Trophoblast cell (in vitro differentiated cells and primary cell): ENCODE data around the gene RPTOR.

ENCODE experiments used
- DNase-seq, 2 donors: peaks; one replicate each; pipeline ENCODE4 v3.0.0-alpha.2; 2016
- H2AFZ ChIP-seq: 2 replicates; pipeline ENCODE4 v1.6.1; 2013; ENCODE audit warnings: low read length, moderate library complexity, mild to moderate bottlenecking; ENCODE audit not compliant: insufficient read depth, poor library complexity
- H2AK5ac ChIP-seq: 2 replicates; pipeline ENCODE4 v1.6.1; 2013; ENCODE audit warnings: mild to moderate bottlenecking, low read length
- H2BK120ac ChIP-seq: 2 replicates; pipeline ENCODE4 v1.6.1; 2013; ENCODE audit warnings: low read length, mild to moderate bottlenecking, moderate library complexity; ENCODE audit not compliant: insufficient read depth, poor library complexity
- H2BK12ac ChIP-seq: 2 replicates; pipeline ENCODE4 v1.6.1; 2013; ENCODE audit warnings: mild to moderate bottlenecking, low read length, moderate library complexity
- H2BK5ac ChIP-seq: 2 replicates; pipeline ENCODE4 v1.6.1; 2013; ENCODE audit warnings: low read length, low read depth, moderate library complexity, mild to moderate bottlenecking; ENCODE audit not compliant: poor library complexity
- H3K14ac ChIP-seq: 2 replicates; pipeline ENCODE4 v1.6.1; 2013; ENCODE audit warnings: mild to moderate bottlenecking, low read length
- H3K18ac ChIP-seq: 2 replicates; pipeline ENCODE4 v1.6.1; 2013; ENCODE audit warnings: mild to moderate bottlenecking, low read length
- H3K23ac ChIP-seq: 2 replicates; pipeline ENCODE4 v1.6.1; 2013; ENCODE audit warnings: low read length
- H3K27ac ChIP-seq: 2 replicates; pipeline ENCODE4 v1.5.1; 2013; ENCODE audit warnings: low read depth, mild to moderate bottlenecking, inconsistent platforms, low read length, moderate library complexity
- H3K27me3 ChIP-seq: 2 replicates; pipeline ENCODE4 v1.6.1; 2013; ENCODE audit warnings: inconsistent platforms, mild to moderate bottlenecking, low read length, moderate library complexity; ENCODE audit not compliant: insufficient read depth
- H3K36me3 ChIP-seq, 2 experiments: 1 replicate in 1 of 2; 2 replicates in 1 of 2; pipeline ENCODE4 v1.6.1; 2013; ENCODE audit warnings: low read length in 2 of 2, mild to moderate bottlenecking in 2 of 2, moderate library complexity in 1 of 2; ENCODE audit not compliant: insufficient read depth in 2 of 2, control insufficient read depth in 1 of 2
- H3K4ac ChIP-seq: 2 replicates; pipeline ENCODE4 v1.6.1; 2013; ENCODE audit warnings: low read depth, mild to moderate bottlenecking, low read length, moderate library complexity
- H3K4me1 ChIP-seq, 2 experiments: 1 replicate in 1 of 2; 2 replicates in 1 of 2; pipeline ENCODE4 v1.6.1; 2013; ENCODE audit warnings: low read length in 2 of 2, mild to moderate bottlenecking in 2 of 2, moderate library complexity in 1 of 2; ENCODE audit not compliant: insufficient read depth in 2 of 2, control insufficient read depth in 1 of 2
- H3K4me2 ChIP-seq: 2 replicates; pipeline ENCODE4 v1.6.1; 2013; ENCODE audit warnings: inconsistent platforms, mild to moderate bottlenecking, low read length, moderate library complexity
- H3K4me3 ChIP-seq: 2 replicates; pipeline ENCODE4 v1.5.1; 2013; ENCODE audit warnings: mild to moderate bottlenecking, low read depth, low read length, inconsistent platforms
- H3K79me1 ChIP-seq: one replicate; pipeline ENCODE4 v1.6.1; 2013; ENCODE audit warnings: low read length
- H3K79me2 ChIP-seq: 2 replicates; pipeline ENCODE4 v1.6.1; 2013; ENCODE audit warnings: low read length, mild to moderate bottlenecking; ENCODE audit not compliant: control insufficient read depth, insufficient read depth, poor library complexity
- H3K9ac ChIP-seq: 2 replicates; pipeline ENCODE4 v1.6.1; 2013; ENCODE audit warnings: mild to moderate bottlenecking, low read length
- H3K9me3 ChIP-seq: 2 replicates; pipeline ENCODE4 v1.6.1; 2013; ENCODE audit warnings: low read depth, mild to moderate bottlenecking, control low read depth, inconsistent platforms, low read length; ENCODE audit not compliant: insufficient read depth
- H4K12ac ChIP-seq: 2 replicates; pipeline ENCODE4 v1.6.1; 2013; ENCODE audit warnings: low read depth, mild to moderate bottlenecking, low read length, moderate library complexity
- H4K8ac ChIP-seq: 2 replicates; pipeline ENCODE4 v1.6.1; 2013; ENCODE audit warnings: low read depth, mild to moderate bottlenecking, low read length, moderate library complexity
- H4K91ac ChIP-seq: one replicate; pipeline ENCODE4 v1.6.1; 2013; ENCODE audit warnings: low read depth, mild to moderate bottlenecking, low read length, moderate library complexity
- WGBS: extraction: QIAGEN DNeasy Blood & Tissue Kit; methylation state at CpG from one replicate; pipeline ENCODE4 v1.1.7; 2013; ENCODE audit warnings: missing lambda C conversion rate; ENCODE audit not compliant: insufficient read length, insufficient coverage; ENCODE audit errors: extremely low coverage; 5-methylcytosine and 5-hydroxymethylcytosine counted together

The RPTOR gene

DNA sequence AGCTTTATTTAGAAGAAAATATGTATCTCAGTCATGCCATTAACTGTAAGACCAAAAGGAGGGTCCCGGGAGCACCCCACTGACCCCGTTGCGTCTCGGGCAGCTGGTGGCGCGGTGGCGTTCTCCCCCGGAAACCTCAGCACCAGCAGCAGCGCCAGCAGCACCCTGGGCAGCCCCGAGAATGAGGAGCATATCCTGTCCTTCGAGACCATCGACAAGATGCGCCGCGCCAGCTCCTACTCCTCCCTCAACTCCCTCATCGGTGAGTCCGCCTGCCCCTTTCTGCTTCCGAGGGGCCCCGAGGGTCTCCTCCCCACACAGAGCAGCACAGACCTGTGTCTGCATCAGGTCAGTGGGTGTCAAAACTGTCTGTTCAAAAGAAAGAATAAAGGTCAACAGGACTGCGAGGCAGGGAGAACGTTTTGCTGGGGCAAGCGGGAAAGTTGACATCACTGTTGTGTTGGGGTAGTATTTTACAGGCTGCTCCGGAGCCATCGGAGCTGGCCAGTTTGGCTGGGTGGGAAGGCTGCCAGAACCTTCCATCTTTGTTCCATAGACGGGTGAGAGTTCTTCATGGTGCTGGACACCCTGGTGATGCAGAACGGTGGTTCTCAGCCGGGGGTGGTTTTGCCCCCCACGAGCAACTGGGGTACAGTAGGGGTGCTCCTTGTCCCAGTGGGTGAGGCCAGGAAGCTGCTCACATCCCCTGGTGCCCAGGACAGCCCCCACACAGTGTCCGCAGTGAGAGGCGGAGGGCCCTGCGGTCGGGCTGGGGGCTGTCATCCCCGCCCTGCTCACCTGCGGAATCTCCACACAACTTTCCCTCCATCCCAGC is 349.2 kb downstream of the RPTOR start:
- Histone ChIP-seq H4K91ac (no peak overlapping the region), H3K4me2 (no peak overlapping the region), H3K4me1 (peaks cover 11 to 18% of the 10 kb centered on the region in 2 experiments), H3K4me3 (no peak overlapping the region), H3K27ac (no peak overlapping the region), H4K8ac (no peak overlapping the region), H3K23ac (no peak overlapping the region), H2AFZ (no peak overlapping the region), H3K9ac (no peak overlapping the region), H3K4ac (no peak overlapping the region), H2BK12ac (no peak overlapping the region), H3K9me3 (peaks cover 2% of the 10 kb centered on the region), H4K12ac (no peak overlapping the region), H3K36me3 (peaks cover 24 to 25% of the 10 kb centered on the region in 2 experiments), H2BK120ac (no peak overlapping the region), H3K79me1 (no peaks in the 10 kb centered on the region), H2AK5ac (no peak overlapping the region), H2BK5ac (no peak overlapping the region), H3K14ac (no peak overlapping the region), H3K27me3 (no peaks in the 10 kb centered on the region), H3K79me2 (no peaks in the 10 kb centered on the region), H3K18ac (no peak overlapping the region)
- whole genome bisulfite sequencing: no CpG with 5 or more reads among the region's 34 CpGs
- DNase-seq: no peak

DNA sequence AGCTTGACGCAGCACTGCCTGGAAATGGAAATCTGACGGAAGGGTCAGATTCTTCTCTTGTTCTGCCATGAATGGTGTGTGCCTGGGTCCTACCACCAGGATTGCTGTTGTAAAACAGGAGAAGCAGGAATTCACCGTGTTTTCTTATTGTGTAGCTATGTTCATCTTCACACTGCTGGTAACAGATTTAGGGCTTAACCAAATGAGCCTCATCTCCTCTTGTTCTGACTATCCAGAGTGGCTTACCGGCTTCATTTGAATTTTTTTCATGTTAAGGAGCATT is 349.7 kb downstream of the RPTOR start:
- Histone ChIP-seq H3K79me1 (no peaks in the 10 kb centered on the region), H3K79me2 (no peaks in the 10 kb centered on the region), H2BK120ac (no peak overlapping the region), H4K8ac (no peak overlapping the region), H3K27ac (no peak overlapping the region), H4K12ac (no peak overlapping the region), H3K4me2 (no peak overlapping the region), H3K9ac (no peak overlapping the region), H3K23ac (no peak overlapping the region), H3K14ac (no peak overlapping the region), H2AK5ac (no peak overlapping the region), H3K9me3 (peaks cover 2% of the 10 kb centered on the region), H3K27me3 (no peaks in the 10 kb centered on the region), H3K4me1 (peaks cover 11 to 18% of the 10 kb centered on the region in 2 experiments), H3K4ac (no peak overlapping the region), H3K4me3 (no peak overlapping the region), H2BK5ac (no peak overlapping the region), H3K18ac (no peak overlapping the region), H3K36me3 (peaks cover 22 to 25% of the 10 kb centered on the region in 2 experiments), H2BK12ac (no peak overlapping the region), H4K91ac (no peak overlapping the region), H2AFZ (no peak overlapping the region)
- WGBS: no CpG with 5 or more reads among the region's 4 CpGs
- DNase-seq: peak in 1 of 2 donors; percentile 31

DNA sequence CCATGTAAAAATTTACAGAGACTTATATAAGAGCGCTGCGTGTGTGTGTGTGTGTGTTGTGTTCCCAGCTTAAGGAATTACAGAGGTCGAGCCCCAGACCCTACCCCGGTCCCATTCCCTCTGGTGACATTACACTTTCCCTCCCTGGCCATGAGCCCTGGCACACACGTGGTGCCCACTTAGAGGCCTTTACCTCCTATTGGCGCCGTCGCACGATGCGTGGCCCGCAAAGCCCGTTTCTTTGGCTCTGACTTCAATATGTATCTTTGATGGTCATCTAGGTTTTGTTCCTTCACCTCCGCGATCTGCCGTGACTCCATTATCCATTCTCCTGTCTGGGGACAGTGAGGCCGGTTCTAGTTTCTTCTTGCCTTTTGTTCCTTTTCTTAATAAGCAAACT is 350.1 kb downstream of the RPTOR start:
- no peak overlapping the region for H2BK12ac ChIP-seq
- peaks cover 11 to 18% of the 10 kb centered on the region in 2 experiments for H3K4me1 ChIP-seq
- no peak overlapping the region for H2BK5ac ChIP-seq
- peaks cover 23 to 25% of the 10 kb centered on the region in 2 experiments for H3K36me3 ChIP-seq
- no peak overlapping the region for H2AFZ ChIP-seq
- no CpG with 5 or more reads among the region's 16 CpGs for WGBS
- no peak overlapping the region for H3K23ac ChIP-seq
- no peak overlapping the region for H3K4me3 ChIP-seq
- DNase-seq: no peak
- H3K4ac ChIP-seq: no peak overlapping the region
- H3K27ac ChIP-seq: no peak overlapping the region
- no peak overlapping the region for H4K12ac ChIP-seq
- H3K9ac ChIP-seq: no peak overlapping the region
- H3K79me1 ChIP-seq: no peaks in the 10 kb centered on the region
- no peak overlapping the region for H2AK5ac ChIP-seq
- H3K14ac ChIP-seq: no peak overlapping the region
- no peaks in the 10 kb centered on the region for H3K79me2 ChIP-seq
- H3K4me2 ChIP-seq: no peak overlapping the region
- H4K91ac ChIP-seq: no peak overlapping the region
- no peak overlapping the region for H2BK120ac ChIP-seq
- no peak overlapping the region for H4K8ac ChIP-seq
- peaks cover 2% of the 10 kb centered on the region for H3K9me3 ChIP-seq
- no peaks in the 10 kb centered on the region for H3K27me3 ChIP-seq
- no peak overlapping the region for H3K18ac ChIP-seq

DNA sequence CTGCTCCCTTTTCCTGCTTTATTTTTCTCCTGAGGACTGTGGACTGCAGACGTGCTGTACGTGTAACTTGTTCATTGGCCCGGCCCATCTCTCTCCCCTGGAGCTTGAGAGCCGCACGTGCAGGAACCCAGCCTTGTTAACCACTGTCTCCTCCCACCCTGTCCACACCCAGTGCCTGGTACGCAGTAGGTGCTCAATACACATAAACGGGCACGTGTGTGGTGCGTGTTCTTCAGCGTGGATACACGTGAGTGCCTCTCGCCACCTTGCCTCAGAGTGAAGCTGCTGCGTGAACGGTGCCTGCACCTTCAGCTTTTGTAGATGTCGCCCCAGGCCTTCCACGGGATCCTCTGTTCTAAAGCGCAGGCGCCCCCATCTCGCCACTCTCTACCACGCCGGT is 350.7 kb downstream of the RPTOR start:
- H2BK5ac ChIP-seq: no peak overlapping the region
- DNase-seq: no peak
- no peak overlapping the region for H2BK120ac ChIP-seq
- no peak overlapping the region for H3K4me2 ChIP-seq
- no peak overlapping the region for H3K27ac ChIP-seq
- H3K14ac ChIP-seq: no peak overlapping the region
- H3K18ac ChIP-seq: no peak overlapping the region
- WGBS: no CpG with 5 or more reads among the region's 21 CpGs
- H3K79me2 ChIP-seq: no peaks in the 10 kb centered on the region
- H3K9me3 ChIP-seq: peaks cover 2% of the 10 kb centered on the region
- H2AK5ac ChIP-seq: no peak overlapping the region
- H4K12ac ChIP-seq: no peak overlapping the region
- H3K4ac ChIP-seq: no peak overlapping the region
- no peak overlapping the region for H3K23ac ChIP-seq
- H3K27me3 ChIP-seq: no peaks in the 10 kb centered on the region
- no peak overlapping the region for H4K8ac ChIP-seq
- H3K4me1 ChIP-seq: peaks cover 11 to 18% of the 10 kb centered on the region in 2 experiments
- no peak overlapping the region for H3K4me3 ChIP-seq
- no peak overlapping the region for H2AFZ ChIP-seq
- H3K36me3 ChIP-seq: peaks cover 25 to 26% of the 10 kb centered on the region in 2 experiments
- no peak overlapping the region for H2BK12ac ChIP-seq
- H4K91ac ChIP-seq: no peak overlapping the region
- H3K9ac ChIP-seq: no peak overlapping the region
- no peaks in the 10 kb centered on the region for H3K79me1 ChIP-seq
